ENCODE measurements around the gene SLC5A2. TPM values are rescaled to one million over a fixed set of nuclear protein-coding genes. Genes with fewer than 3 reads are reported as not detected.
"Not testable (repeated sequence)": the region's sequence is repeated elsewhere in the genome, so short reads cannot be mapped to it uniquely, and the experiment has no call there.

Gene SLC5A2
- total RNA-seq, 1 donor from 2014 or later, result not detected

DNA sequence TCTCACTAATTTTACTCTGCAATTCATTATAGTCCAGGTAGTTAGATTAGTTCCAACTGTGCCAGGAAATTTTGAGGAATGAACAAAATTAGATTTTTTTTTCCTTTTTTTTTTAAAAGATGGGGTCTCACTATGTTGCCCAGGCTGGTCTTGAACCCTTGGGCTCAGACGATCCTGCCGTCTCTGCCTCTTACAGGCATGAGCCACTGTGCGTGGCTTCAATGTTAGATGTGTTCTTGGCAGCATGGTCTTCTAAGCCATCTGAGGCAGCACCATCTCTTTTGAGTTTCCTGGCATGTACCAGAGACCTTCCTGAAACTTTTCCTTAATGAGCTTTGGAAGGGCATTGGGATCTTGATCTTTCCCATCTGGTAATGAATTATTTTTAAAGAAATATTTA is 42.2 kb downstream of the SLC5A2 start:
- no peak for DNase-seq (ENCODE audit: low spot score)

DNA sequence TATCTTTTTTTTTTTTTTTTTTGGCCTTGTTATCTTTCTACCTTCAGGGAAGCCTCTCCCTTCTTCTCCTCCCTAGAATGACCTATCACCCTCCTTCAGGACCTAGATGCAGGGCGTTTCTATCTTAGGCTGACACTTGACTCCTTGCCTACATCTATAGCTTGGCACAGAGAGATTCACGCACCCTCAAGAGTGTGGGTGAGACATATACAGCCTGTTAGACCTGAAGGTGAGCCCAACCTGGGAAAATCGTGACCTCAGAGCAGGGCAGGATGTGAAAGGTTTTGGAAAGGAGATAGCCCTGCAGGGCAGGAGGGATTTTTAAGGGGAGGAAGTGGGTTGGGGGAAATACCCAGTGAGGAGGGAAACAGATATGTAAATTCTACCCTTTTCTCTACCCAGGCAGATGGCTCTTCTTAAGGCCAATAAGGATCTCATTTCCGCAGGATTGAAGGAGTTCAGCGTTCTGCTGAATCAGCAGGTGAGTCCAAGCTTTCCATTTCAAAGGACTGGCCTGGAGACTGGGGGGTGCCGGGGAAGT is 44.9 kb downstream of the SLC5A2 start, which contains the start of gene AHSP:
Gene AHSP (plus strand): TSS at position 167 of the 541 bp plus-strand sequence. CDS start 240 bp downstream, at position 407.
- no peak for DNase-seq (ENCODE audit: low spot score)

DNA sequence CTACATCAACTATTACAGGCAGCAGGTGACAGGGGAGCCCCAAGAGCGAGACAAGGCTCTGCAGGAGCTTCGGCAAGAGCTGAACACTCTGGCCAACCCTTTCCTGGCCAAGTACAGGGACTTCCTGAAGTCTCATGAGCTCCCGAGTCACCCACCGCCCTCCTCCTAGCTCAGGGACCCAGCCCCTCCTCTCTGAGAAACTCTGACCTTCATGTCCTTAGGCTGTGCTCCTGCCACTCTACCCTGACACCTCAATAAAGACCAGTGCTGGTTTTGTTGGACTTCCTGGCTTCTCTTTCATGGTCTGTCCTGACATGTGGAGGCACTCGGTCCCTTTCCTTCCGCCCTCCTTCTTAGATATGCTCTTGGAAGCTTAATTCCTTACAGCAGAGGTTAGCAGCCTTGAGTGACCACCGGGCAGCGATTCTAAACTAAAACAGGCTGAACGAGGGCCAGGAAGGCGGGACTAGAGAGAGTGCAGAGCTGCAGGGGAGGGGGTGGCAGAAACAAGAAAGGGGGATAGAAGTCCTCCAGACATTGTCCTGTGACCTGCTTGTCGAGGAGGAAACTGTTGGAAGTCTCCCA is 45.7 kb downstream of the SLC5A2 start:
- no peak for DNase-seq (ENCODE audit: low spot score)

DNA sequence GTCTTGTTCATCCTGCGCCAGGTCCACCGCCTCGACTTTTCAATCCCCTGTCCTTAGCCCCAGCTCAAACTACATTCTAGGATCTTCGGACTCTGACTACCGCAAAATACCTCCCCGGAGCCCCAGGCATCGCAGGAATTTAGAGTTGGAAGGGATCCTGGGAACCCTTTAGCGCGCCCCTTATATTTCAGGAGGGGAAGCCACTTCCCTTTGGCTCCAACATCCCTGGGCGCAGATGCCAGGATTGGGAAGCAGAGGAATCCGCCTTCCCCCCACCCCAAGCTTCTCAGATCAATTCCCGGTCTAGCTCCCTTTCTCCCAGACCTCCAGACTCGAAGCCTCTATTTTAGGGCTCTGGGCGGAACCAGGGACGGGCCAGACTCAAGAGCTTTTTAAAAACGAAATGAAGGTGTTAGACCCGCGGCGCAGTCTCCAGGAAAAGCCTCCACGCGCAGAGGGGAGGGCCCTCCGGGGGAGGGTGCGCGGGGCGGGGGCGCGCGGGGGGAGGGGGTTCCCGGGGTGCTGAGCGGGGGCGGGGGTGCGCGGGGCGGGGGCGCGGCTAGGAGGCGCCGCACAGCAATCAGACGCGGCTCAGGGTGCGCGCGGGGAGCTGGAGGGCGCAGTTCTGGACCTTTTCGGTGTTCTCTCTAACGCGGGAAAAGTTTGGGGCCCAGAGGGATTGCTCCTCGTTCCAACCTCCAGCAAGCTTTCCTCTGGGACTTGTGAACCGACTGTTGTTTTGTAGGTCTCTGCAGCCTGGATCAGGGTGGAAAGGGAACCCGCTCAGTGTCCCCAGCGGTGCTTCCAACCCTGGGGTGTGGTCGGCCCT is 46.4 kb downstream of the SLC5A2 start:
- DNase-seq (ENCODE audit: low spot score), result no peak

DNA sequence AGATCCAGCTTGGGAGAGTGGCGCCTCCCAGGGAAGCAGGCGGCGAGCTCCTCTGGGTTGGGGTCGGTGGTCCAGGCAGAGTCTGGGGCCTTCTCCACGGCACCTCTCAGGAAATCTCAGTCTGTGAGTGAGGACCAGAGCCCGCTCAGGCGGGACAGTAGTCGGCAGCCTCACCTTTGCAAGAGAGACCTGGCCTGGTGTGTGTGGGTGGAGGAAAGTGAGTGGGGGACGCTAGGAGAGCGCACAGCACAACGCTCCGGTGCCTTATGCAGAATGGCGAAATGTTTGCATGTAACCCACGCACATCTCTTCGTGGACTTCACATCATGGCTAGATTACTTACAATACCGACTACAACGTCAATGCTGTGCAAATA is 47.0 kb downstream of the SLC5A2 start:
- no peak for DNase-seq (ENCODE audit: low spot score)

DNA sequence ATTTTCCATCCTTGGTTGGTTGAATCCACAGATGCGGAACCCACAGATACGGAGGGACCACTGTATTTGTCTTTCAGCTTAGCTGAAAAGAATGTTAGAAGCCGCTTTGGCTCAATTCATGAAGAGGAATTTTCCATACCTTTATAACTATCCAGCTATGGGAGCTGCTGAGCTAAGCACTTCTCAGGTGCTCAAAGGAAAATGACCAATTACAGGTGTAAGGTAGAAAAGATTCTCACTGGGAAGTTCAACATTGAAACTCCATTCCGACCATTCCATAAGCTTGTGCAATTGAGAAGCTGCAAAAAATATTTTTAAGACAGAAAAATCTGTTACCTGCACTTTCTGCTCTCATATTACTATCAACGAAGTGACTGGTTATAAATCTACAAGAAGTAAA is 47.5 kb downstream of the SLC5A2 start:
- DNase-seq (ENCODE audit: low spot score), result no peak

DNA sequence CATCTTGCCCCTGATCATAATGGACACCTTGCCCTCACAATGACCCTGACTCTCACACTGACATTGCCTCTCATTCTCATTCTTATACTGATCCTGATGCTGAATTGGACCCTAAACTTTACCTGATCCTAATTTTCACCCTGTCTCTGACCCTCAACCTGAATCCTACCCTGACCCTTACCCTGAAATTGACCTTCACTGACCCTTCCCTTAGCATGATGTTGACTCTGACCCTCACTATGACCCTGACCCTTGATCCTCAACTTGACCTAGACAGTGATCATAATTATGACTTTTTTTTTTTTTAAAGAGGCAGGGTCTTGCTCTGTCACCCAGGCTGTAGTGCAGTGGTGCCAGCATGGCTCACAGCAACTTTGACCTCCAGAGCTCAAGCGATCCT is 48.2 kb downstream of the SLC5A2 start:
- DNase-seq (ENCODE audit: low spot score), result no peak

DNA sequence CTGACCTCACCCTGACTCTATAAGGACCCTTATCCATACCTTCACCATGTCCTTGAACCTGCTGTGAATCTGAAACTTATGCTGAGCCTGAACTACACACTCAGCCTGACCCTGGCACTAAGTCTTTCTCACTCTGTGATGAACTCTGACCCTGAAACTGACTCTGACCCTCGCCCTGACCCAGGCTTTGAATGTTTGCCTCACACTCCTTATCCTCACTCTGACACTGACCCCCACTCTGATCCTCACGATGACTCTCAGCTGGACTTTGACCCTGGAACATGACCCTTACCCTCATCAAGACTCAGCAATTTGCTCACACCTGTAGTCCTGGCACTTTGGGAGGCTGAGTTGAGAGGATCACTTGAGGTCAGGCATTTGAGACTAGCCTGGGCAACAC is 49.2 kb downstream of the SLC5A2 start:
- DNase-seq (ENCODE audit: low spot score), result no peak

DNA sequence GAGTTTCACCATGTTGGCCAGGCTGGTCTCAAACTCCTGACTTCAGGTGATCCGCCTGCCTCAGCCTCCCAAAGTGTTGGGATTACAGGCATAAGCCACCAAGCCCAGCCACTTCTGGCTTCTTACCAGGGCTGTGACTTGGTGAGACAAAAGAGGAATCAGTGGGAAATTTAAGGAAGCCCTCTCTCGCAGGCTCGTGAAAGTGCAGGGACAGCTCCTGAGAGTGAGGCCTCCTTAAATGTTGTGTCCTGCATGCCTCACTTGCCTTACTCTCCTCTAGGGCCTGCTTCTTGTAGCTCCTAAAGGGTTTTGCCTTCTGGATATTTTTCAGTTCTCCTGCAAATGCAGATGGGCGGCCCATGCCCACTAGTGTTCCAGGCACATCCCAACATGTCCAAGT is 50.0 kb downstream of the SLC5A2 start:
- DNase-seq (ENCODE audit: low spot score), result no peak

DNA sequence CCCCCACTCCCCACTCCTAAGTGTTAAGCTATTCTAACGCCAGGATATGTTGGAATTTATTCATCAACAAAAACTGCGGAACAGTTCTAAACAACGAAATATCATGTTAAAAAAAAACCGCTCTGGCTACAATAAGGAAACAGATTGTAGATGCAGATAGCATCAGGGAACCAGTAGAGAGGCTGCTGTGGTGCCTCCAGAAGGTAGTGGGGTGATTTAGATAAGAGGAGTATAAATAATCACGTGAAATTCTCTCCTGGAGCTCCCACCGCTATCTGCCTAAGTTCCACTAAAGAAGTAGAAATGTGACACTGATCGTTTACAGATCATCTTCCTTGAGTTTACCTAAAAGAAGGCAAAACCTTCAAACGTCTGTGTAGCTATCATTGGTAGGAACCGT is 52.8 kb downstream of the SLC5A2 start:
- DNase-seq (ENCODE audit: low spot score), result no peak

DNA sequence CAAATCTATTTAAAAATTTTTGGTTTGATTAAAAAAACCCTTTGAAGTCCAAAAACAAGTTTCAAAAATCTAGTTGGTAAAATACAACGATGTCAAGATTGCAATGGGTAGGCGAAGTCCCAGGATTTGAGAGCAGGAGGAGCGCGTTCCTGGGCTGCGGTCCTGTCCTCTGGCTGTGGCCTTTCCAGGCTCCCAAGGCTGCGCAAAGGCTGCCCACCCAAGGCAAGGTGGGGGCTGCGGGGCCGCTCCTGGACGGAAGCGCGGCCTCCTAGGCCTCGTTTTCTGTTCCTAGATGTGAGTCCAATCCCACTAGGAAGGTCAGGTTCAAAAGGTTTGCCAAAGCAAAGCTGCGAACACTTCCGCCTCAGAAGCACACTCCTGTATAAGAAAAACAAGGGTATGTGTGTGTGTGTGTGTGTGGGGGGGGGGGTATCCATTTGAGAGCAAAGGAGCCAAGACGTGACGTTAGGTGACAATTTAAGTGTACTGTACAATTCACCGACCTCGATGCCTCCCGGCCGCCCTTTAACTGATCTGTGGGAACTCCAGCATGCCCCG is 54.0 kb downstream of the SLC5A2 start:
- no peak for DNase-seq (ENCODE audit: low spot score)

DNA sequence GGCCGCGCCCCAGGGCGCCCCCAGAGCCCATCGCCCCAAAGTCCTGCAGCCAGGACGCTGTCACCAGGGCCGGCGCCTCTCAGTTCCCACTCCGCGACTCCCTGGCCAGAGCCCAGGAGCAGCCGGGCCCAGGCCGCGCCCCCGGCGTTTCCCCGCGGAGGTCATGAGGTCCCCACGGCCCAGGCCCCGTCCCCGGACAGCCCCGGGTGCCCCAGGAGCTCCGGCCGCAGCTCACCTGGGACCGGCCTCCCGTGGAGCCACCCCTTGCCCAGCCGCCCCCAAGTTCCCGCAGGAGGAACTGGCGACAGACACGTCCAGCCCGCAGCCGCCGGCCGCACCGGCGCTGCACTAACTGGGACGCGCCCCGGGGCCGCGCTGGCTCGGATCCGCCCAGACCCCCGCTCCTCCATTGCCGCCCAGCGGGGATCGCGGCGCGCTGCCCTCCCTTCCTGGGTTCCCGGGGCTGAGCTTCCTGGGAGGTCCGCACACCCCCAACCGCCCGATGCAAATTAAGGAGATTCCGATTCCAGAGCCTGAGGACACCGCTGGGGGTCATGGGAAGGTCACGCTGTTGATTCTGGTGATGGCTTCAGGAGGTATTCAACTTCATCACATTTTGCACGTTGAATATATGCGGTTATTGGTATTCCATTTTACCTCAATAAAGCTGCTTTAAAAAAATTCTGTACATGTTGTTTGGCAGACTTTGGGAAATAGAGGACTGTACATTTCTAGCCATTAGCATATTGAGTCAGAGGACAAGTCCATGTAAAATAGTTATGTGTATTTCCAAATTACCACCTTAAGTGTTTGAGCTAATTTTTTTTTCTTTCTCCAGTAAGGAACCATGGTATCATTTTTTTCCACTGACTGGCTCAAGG is 54.7 kb downstream of the SLC5A2 start:
- DNase-seq (ENCODE audit: low spot score), result no peak

DNA sequence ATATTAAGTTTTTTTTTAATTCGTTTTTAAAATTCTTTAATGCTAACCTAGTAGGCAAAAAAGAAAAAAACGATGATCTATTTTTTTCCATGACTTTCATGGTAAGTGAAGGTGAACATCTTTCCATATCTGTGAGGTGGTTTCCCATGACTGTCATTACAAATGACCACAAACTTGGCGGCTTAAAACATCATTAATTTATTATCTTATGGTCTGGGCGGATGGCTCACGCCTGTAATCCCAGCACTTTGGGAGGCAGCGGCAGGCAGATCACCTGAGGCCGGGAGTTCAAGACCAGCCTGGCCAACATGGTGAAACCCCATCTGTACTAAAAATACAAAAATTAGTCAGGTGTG is 55.3 kb downstream of the SLC5A2 start:
- DNase-seq (ENCODE audit: low spot score), result not testable (repeated sequence)

DNA sequence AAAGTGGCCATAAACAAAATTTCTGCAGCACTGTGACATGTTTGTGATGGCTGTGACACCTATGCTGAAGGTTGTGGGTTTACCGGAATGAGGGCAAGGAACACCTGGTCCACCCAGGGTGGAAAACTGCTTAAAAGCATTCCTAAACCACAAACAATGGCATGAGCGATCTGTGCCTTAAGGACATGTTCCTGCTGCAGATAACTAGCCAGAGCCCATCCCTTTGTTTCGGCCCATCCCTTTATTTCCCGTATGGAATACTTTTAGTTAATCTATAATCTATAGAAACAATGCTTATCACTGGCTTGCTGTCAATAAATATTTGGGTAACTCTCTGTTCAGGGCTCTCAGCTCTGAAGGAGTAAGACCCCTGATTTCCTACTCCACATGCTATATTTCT is 56.8 kb downstream of the SLC5A2 start:
- not testable (repeated sequence) for DNase-seq (ENCODE audit: low spot score)

Other genes with a start within 250 kb of the SLC5A2 start
- gene ITGAM, start 223.1 kb upstream of the SLC5A2 start, total RNA-seq, result 35.1 TPM
- 36.4 TPM for gene ITGAX, start 127.9 kb upstream of the SLC5A2 start, total RNA-seq
- 0.39 TPM for gene ITGAD, start 89.8 kb upstream of the SLC5A2 start, total RNA-seq
- gene COX6A2, start 54.8 kb upstream of the SLC5A2 start, total RNA-seq, result not detected
- gene ZNF843, start 40.3 kb upstream of the SLC5A2 start, total RNA-seq, result 0.84 TPM
- 8.5 TPM for gene ARMC5, start 23.6 kb upstream of the SLC5A2 start, total RNA-seq
- 34.7 TPM for gene TGFB1I1, start 11.0 kb upstream of the SLC5A2 start, total RNA-seq
- gene RUSF1, start 25.3 kb downstream of the SLC5A2 start, total RNA-seq, result 36.0 TPM
- gene AHSP, start 44.8 kb downstream of the SLC5A2 start, total RNA-seq, result not detected

All from mesenteric fat pad (tissue), 1 donor.